PFSK-1 (cell line): Measurements from ENCODE around the gene CBX8.

Experiments used
- POLR2AphosphoS5 ChIP-seq: IDR thresholded peaks from 2 replicates; pipeline ENCODE4 v1.6.1; 2012; ENCODE audit warnings: low read depth, mild to moderate bottlenecking, control low read depth, low read length, moderate library complexity
- REST ChIP-seq, 2 experiments: IDR thresholded peaks; 2 replicates each; pipeline versions ENCODE4 v1.6.1 to v1.8.0; 2011 to 2012; ENCODE audit warnings: low read depth in 2 of 2, low read length in 2 of 2, control low read depth in 1 of 2, inconsistent platforms in 1 of 2, mild to moderate bottlenecking in 1 of 2, moderate library complexity in 1 of 2; ENCODE audit not compliant: insufficient read depth in 1 of 2
- SIN3A ChIP-seq: IDR thresholded peaks from 2 replicates; pipeline ENCODE4 v1.6.1; 2012; ENCODE audit warnings: mild to moderate bottlenecking, low read length, moderate library complexity, borderline replicate concordance; ENCODE audit not compliant: insufficient read depth
- TAF1 ChIP-seq: IDR thresholded peaks from 2 replicates; pipeline ENCODE4 v1.6.1; 2012; ENCODE audit warnings: low read length, control low read depth, borderline replicate concordance; ENCODE audit not compliant: insufficient read depth

- TF ChIP-seq TAF1: no peak
- no peak for TF ChIP-seq REST (IDR thresholded peaks at IDR 0.05; ENCODE audit: insufficient read depth in 1 of 2, low read depth in 2 of 2, low read length in 2 of 2)
- TF ChIP-seq POLR2AphosphoS5: no peak
- TF ChIP-seq SIN3A: no peak
These were observed 28.7 kb upstream of the CBX8 start for GRCh38 chr17:79825580-79825921.
